Right kidney (tissue), 1 donor: ENCODE data around the gene ABHD14A.
A peak's percentile ranks its signal among the peaks of the same experiment; 100 is the strongest.

ENCODE experiments used
- DNase-seq: peaks from one replicate; pipeline ENCODE4 v3.0.0-alpha.2; 2016

Gene ABHD14A

DNA sequence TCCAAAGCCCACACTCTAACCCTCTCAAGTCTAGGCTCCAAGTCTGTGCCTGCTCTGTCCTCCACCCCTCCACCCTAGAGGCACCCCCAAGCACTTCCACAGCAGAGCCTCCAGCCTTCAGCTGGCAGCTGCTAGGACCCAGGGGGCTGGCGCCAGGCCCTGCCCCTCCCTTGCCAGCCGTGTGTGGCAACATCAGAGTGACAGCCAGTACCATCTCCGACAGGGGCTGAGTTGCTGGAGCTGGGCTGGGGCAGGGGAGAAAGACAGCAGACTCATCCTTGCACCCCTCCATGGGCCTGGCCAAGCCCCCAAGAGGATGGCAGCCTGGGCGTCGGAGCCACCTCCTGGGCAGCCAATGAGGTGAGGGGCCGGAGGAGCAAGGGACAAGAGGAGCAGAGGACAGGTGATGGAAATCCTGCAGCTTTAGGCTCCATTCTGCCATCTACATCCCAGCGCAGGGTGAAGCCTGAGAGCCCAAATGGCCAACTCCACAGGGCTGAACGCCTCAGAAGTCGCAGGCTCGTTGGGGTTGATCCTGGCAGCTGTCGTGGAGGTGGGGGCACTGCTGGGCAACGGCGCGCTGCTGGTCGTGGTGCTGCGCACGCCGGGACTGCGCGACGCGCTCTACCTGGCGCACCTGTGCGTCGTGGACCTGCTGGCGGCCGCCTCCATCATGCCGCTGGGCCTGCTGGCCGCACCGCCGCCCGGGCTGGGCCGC lies 19.5 kb upstream of the ABHD14A start, which contains the start of gene GPR62:
Gene GPR62, plus strand, starts transcription at position 207 of the 718 bp plus-strand sequence. Its CDS starts 272 bp downstream, at position 479.
- peak; percentile 43 for DNase-seq

DNA sequence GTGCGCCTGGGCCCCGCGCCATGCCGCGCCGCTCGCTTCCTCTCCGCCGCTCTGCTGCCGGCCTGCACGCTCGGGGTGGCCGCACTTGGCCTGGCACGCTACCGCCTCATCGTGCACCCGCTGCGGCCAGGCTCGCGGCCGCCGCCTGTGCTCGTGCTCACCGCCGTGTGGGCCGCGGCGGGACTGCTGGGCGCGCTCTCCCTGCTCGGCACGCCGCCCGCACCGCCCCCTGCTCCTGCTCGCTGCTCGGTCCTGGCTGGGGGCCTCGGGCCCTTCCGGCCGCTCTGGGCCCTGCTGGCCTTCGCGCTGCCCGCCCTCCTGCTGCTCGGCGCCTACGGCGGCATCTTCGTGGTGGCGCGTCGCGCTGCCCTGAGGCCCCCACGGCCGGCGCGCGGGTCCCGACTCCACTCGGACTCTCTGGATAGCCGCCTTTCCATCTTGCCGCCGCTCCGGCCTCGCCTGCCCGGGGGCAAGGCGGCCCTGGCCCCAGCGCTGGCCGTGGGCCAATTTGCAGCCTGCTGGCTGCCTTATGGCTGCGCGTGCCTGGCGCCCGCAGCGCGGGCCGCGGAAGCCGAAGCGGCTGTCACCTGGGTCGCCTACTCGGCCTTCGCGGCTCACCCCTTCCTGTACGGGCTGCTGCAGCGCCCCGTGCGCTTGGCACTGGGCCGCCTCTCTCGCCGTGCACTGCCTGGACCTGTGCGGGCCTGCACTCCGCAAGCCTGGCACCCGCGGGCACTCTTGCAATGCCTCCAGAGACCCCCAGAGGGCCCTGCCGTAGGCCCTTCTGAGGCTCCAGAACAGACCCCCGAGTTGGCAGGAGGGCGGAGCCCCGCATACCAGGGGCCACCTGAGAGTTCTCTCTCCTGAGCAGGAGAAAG lies 18.7 kb upstream of the ABHD14A start:
- peak; percentile 95 for DNase-seq

- no peak for DNase-seq
Observed at GRCh38 chr3:51957520-51958205, 17.2 kb upstream of the ABHD14A start.

GRCh38 chr3:51958603-51959521 lies 16.0 kb upstream of the ABHD14A start:
- no peak for DNase-seq

GRCh38 chr3:51959651-51960050 lies 15.2 kb upstream of the ABHD14A start:
- DNase-seq: no peak

- DNase-seq: no peak
Observed at GRCh38 chr3:51960386-51960785, 14.5 kb upstream of the ABHD14A start.

- no peak for DNase-seq
Observed at GRCh38 chr3:51961011-51961410, 13.9 kb upstream of the ABHD14A start.

- no peak for DNase-seq
Observed at GRCh38 chr3:51961602-51962569, 13.0 kb upstream of the ABHD14A start.

GRCh38 chr3:51962854-51963530 lies 11.9 kb upstream of the ABHD14A start:
- DNase-seq: no peak

- DNase-seq: peak; percentile 38
Observed at GRCh38 chr3:51963951-51964451, 10.9 kb upstream of the ABHD14A start.

GRCh38 chr3:51964521-51964920 lies 10.3 kb upstream of the ABHD14A start:
- DNase-seq: no peak

GRCh38 chr3:51966016-51966415 lies 8.8 kb upstream of the ABHD14A start:
- DNase-seq: no peak

DNA sequence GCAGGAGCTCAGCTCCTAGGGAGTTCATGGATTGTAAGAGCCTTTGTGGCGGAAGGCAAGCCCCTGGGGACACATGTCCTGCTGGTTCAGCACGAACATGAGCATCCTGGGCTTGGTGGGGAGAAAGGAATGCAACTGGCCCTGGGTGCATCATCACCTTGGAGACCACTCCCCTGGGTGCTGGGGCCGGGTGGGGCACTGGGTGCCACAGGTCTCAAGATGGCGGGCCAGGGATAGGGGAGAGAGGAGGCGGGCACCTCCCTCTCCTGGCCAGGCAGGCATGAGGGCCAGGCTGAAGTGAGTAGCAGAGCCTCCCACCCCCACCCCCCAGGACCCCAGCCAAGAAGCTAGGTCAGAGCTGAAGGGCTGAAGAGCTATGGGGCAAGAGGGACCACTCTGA lies 8.4 kb upstream of the ABHD14A start:
- DNase-seq: no peak

- DNase-seq: peak; percentile 57
Observed at GRCh38 chr3:51966922-51967383, 7.9 kb upstream of the ABHD14A start.

- peak; percentile 79 for DNase-seq
Observed at GRCh38 chr3:51967384-51968169, 7.3 kb upstream of the ABHD14A start, which contains the start of gene PCBP4. Gene PCBP4 (minus strand): TSS chr3:51967454. CDS start chr3:51961240, 6,214 bp downstream.

- no peak for DNase-seq
Observed at GRCh38 chr3:51968170-51968775, 6.6 kb upstream of the ABHD14A start.

DNA sequence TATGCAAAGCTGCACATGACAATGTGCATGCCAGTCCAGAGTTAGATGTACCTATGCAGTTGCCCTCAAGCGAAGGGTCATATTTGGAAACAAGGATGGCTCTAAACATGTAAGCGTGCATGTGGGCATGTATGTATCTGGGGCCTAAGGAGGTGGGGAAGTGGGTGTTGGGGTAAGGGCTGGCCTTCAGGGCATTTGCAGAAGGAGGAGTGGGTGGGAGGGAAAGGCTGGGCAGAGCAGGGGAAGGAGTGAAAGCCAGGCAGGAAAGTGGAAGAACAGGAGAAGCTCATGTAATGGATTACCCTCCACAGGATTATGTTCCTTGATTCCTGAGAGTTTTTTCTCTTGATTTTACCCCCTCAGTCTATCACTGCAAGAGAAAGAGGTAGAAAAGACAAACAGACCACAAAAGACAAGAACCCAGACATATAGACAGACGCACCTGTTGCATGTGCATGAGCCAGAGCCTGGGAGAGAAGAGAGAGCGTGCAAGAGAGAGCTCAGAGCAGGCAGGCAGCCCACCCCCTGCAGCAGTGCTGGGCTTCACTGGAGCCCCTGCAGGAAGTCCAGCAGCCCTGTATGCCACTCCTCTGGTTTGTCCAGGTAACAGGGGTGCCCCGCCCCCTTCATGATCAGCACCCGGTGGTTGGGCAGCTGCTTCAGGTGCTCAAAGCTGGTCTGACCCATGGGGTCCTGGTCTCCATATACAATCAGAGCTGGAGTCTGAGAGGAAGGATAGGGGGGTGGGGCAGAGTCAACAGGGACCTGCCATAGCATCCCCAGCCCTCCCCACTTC lies 5.8 kb upstream of the ABHD14A start:
- no peak for DNase-seq
